ENCODE data around the gene SMAD6. TPM values are rescaled to one million over a fixed set of nuclear protein-coding genes. Genes with fewer than 3 reads are reported as not detected.

The SMAD6 gene
- total and polyA plus RNA-seq, 2 experiments from 2014 or later, result 1.6 to 15.7 TPM

GRCh38 chr15:66797921-66798320 is 95.9 kb downstream of the SMAD6 start:
- no peak overlapping the region for H3K4me2 ChIP-seq
- TF ChIP-seq ETS1 (IDR thresholded peaks at IDR 0.05), result no peak
- TF ChIP-seq JUNB (IDR thresholded peaks at IDR 0.05; ENCODE audit: unreplicated experiment), result no peak
- no peak for TF ChIP-seq ZNF114 (CRISPR knock-in tag; IDR thresholded peaks at IDR 0.05)
- TF ChIP-seq CREB1 (CRISPR knock-in tag; IDR thresholded peaks at IDR 0.05; ENCODE audit: low read depth), result no peak
- no peak for TF ChIP-seq NANOG (IDR thresholded peaks at IDR 0.05; ENCODE audit: borderline replicate concordance)
- TF ChIP-seq REST (IDR thresholded peaks at IDR 0.05; ENCODE audit: unreplicated experiment), result no peak
- no peak for TF ChIP-seq ZNF462 (CRISPR knock-in tag; IDR thresholded peaks at IDR 0.05)
- no peak for TF ChIP-seq ZNF331 (CRISPR knock-in tag; IDR thresholded peaks at IDR 0.05; ENCODE audit: low read depth)
- TF ChIP-seq EZH2 (IDR thresholded peaks at IDR 0.05; ENCODE audit: low read depth, unreplicated experiment), result no peak
- TF ChIP-seq EZH2phosphoT487 (IDR thresholded peaks at IDR 0.05; ENCODE audit: unreplicated experiment), result no peak
- TF ChIP-seq CTCF (conservative IDR thresholded peaks at IDR 0.05; ENCODE audit: low read depth in 2 of 2), result no peak
- TF ChIP-seq POLR2AphosphoS5 (IDR thresholded peaks at IDR 0.05; ENCODE audit: low read depth), result no peak
- TF ChIP-seq STAT1 (IDR thresholded peaks at IDR 0.05; ENCODE audit: unreplicated experiment), result no peak
- DNase-seq (ENCODE audit: low spot score), result no peak
- H3K4me1 Mint-ChIP-seq, result peaks cover 9% of the 10 kb centered on the region
- no peaks in the 10 kb centered on the region for H3K9me3 Mint-ChIP-seq
- no peak overlapping the region; the same call in 1 of the 2 replicates for H2AFZ ChIP-seq
- H3K27ac ChIP-seq (ENCODE audit: low read depth), result no peak overlapping the region
- no peak overlapping the region for H3K4me3 ChIP-seq
- no peaks in the 10 kb centered on the region for H3K27me3 ChIP-seq (ENCODE audit: insufficient read depth)
- H3K4me1 ChIP-seq (ENCODE audit: insufficient read depth), result no peaks in the 10 kb centered on the region
- H4K20me1 ChIP-seq (replicated peaks; ENCODE audit: insufficient read depth), result no peaks in the 10 kb centered on the region
- H3F3A ChIP-seq (replicated peaks; ENCODE audit: low read depth), result no peaks in the 10 kb centered on the region
- no peak overlapping the region for H3K27ac Mint-ChIP-seq
- no peak for ATAC-seq
- H3K9me2 ChIP-seq (ENCODE audit: insufficient read depth), result no peaks in the 10 kb centered on the region
- H3K36me3 ChIP-seq (ENCODE audit: insufficient read depth), result no peaks in the 10 kb centered on the region
- no peaks in the 10 kb centered on the region for H3K79me2 ChIP-seq (replicated peaks; ENCODE audit: insufficient read depth)
- no peak overlapping the region for H3K4me3 Mint-ChIP-seq
- H3K36me3 Mint-ChIP-seq (ENCODE audit: low read depth), result no peaks in the 10 kb centered on the region
- H3K27me3 Mint-ChIP-seq (ENCODE audit: insufficient read depth, low read depth, poor library complexity), result peaks cover 7% of the 10 kb centered on the region
